Measurements from ENCODE around the gene TRERF1. TPM values are rescaled to one million over a fixed set of nuclear protein-coding genes. Genes with fewer than 3 reads are reported as not detected.
A peak's percentile ranks its signal among the peaks of the same experiment; 100 is the strongest.

Gene TRERF1
- polyA plus RNA-seq, 1 of the 3 experiments (the other 2 are of a cell fraction), result 3.6 TPM

GRCh38 chr6:42441697-42442081 is 10.0 kb downstream of the TRERF1 start:
- Histone ChIP-seq H3K4me3 (ENCODE audit: low read depth in 2 of 2, low read length in 1 of 2) (no peak overlapping the region), H2AFZ (ENCODE audit: low read depth) (no peak overlapping the region), H3K4me2 (no peak overlapping the region), H3K36me3 (replicated peaks in 1 of 2; ENCODE audit: control insufficient read depth in 1 of 2, insufficient read depth in 2 of 2, low read length in 1 of 2) (no peaks in the 10 kb centered on the region), H3K9me3 (no peaks in the 10 kb centered on the region), H3K9me2 (no peaks in the 10 kb centered on the region), H3K4me1 (ENCODE audit: control insufficient read depth in 1 of 2, insufficient read depth in 2 of 2, low read depth in 1 of 2, low read length in 1 of 2) (peaks cover 8 to 15% of the 10 kb centered on the region in 2 experiments; a peak in 3 of 4 replicates), H3K9ac (no peak overlapping the region), H4K20me1 (ENCODE audit: insufficient read depth) (peaks cover 12% of the 10 kb centered on the region), H3K27me3 (ENCODE audit: insufficient read depth) (no peaks in the 10 kb centered on the region), H3K79me2 (ENCODE audit: insufficient read depth) (peaks cover 56% of the 10 kb centered on the region), H3F3A (replicated peaks; ENCODE audit: insufficient read depth) (no peaks in the 10 kb centered on the region), H3K27ac (ENCODE audit: low read depth in 2 of 2, low read length in 1 of 2) (no peak overlapping the region)
- POLR2A ChIA-PET, result no interaction called here
- WGBS (ENCODE audit: low lambda C conversion rate), result 94% methylated on average over 5 of the region's 5 CpGs
- DNase-seq, result no peak
- CTCF ChIA-PET, result interaction anchor here (0.6 to 2.5 kb wide), 9 partner anchors 9 to 227 kb away, joined by 3 to 7 read pairs (median 4); no protein-coding TSS in a partner anchor
- TF ChIP-seq USF2 (IDR thresholded peaks at IDR 0.05; ENCODE audit: borderline replicate concordance, low read depth, low read length), result no peak
- no peak for TF ChIP-seq TCF12 (IDR thresholded peaks at IDR 0.05)
- no peak for TF ChIP-seq ELF1 (IDR thresholded peaks at IDR 0.05)

DNA sequence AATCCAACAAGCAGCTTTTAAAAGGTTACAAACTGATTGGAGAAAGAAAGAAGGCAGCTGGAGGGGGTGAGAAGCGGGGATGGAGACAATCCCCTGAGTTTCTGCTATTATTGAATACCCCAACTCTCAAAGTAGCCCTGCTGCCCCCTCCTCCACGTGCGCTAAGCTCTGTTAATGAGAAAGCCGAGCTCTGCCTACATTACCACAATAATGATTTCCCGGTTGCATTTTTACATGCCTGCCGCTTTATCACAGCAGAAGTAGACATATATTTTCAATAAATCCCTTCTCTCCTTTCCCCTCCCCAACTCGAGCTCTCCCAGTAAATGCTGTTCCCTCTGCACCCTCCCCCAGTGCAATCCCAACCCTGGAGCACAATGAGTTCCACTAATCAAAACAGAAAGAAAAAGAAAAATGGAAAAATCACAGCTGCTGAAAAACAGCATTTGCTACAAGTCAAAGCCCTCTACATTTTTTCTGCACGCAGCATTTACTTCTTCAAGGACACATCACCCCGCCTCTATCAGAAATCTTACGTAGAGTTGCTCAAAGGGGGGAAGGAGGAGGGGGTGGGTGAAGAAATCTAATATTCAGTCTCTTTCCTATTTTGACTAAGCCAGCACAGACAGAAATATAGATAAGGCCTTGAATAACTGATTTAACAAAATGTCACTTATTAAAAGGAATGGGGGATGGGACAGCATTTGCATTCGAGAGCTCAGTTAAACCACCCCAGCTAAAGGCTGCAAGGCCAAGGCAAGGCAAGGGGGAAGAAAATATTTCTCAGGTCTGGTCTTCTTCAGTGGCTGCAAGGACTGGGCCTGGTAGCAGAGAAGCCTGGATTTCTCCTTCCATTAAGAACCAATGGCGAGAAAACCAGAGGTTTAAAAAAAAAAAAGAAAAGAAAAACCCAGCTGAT is 10.7 kb downstream of the TRERF1 start:
- no peak for DNase-seq
- Histone ChIP-seq H3K27ac (ENCODE audit: low read depth in 2 of 2, low read length in 1 of 2) (no peak overlapping the region), H4K20me1 (ENCODE audit: insufficient read depth) (peaks cover 12% of the 10 kb centered on the region), H3F3A (replicated peaks; ENCODE audit: insufficient read depth) (no peaks in the 10 kb centered on the region), H3K27me3 (ENCODE audit: insufficient read depth) (no peaks in the 10 kb centered on the region), H3K4me1 (ENCODE audit: control insufficient read depth in 1 of 2, insufficient read depth in 2 of 2, low read depth in 1 of 2, low read length in 1 of 2) (peaks cover 8 to 15% of the 10 kb centered on the region in 2 experiments; a peak in 3 of 4 replicates), H3K36me3 (replicated peaks in 1 of 2; ENCODE audit: control insufficient read depth in 1 of 2, insufficient read depth in 2 of 2, low read length in 1 of 2) (no peaks in the 10 kb centered on the region), H3K9me2 (no peaks in the 10 kb centered on the region), H2AFZ (ENCODE audit: low read depth) (no peak overlapping the region), H3K9ac (no peak overlapping the region), H3K9me3 (no peaks in the 10 kb centered on the region), H3K79me2 (ENCODE audit: insufficient read depth) (peaks cover 50% of the 10 kb centered on the region), H3K4me3 (ENCODE audit: low read depth in 2 of 2, low read length in 1 of 2) (no peak overlapping the region), H3K4me2 (peak overlapping the region; percentile 57; the same call in 1 of the 2 replicates)
- POLR2A ChIA-PET, result no interaction called here
- CTCF ChIA-PET, result interaction anchor here (1.1 to 2.5 kb wide), 6 partner anchors 9 to 227 kb away, joined by 3 to 7 read pairs (median 5); no protein-coding TSS in a partner anchor
- TF ChIP-seq TCF12 (IDR thresholded peaks at IDR 0.05) (no peak), USF1 (IDR thresholded peaks at IDR 0.05; ENCODE audit: borderline replicate concordance, low read depth) (no peak), GABPA (IDR thresholded peaks at IDR 0.05; ENCODE audit: low read depth) (no peak), FOSL2 (IDR thresholded peaks at IDR 0.05; ENCODE audit: borderline replicate concordance, low read depth) (no peak)
- TF ChIP-seq, protein P1, sequence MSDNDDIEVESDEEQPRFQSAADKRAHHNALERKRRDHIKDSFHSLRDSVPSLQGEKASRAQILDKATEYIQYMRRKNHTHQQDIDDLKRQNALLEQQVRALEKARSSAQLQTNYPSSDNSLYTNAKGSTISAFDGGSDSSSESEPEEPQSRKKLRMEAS (IDR thresholded peaks at IDR 0.05; ENCODE audit: low read depth), result no peak
- 83% methylated on average over 12 of the region's 12 CpGs for WGBS (ENCODE audit: low lambda C conversion rate)

DNA sequence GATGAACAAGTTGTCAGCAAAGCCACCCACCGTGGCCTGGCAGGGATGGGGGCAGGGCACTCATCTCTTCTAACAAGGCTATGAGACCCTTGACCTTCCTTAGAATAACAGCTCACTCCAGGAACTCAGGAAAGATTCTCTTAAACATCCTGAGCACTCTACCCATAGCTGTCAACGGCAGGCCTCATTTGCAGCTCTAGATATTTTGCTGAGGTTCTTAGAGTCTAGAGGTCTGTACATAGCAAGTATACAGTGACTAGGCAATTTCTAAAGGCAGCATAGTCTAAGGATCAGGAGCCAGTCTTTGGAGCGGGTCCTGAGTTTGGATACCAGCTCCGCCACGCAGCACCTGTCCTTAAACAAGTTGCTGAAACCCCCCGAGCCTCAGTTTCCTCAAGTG is 11.7 kb downstream of the TRERF1 start:
- Histone ChIP-seq H3K27me3 (ENCODE audit: insufficient read depth) (no peaks in the 10 kb centered on the region), H3K27ac (ENCODE audit: low read depth in 2 of 2, low read length in 1 of 2) (no peak overlapping the region), H3K79me2 (ENCODE audit: insufficient read depth) (peaks cover 43% of the 10 kb centered on the region), H3K4me3 (ENCODE audit: low read depth in 2 of 2, low read length in 1 of 2) (no peak overlapping the region), H4K20me1 (ENCODE audit: insufficient read depth) (peaks cover 9% of the 10 kb centered on the region), H3K9me3 (no peaks in the 10 kb centered on the region), H3K36me3 (replicated peaks in 1 of 2; ENCODE audit: control insufficient read depth in 1 of 2, insufficient read depth in 2 of 2, low read length in 1 of 2) (peaks cover 0 to 2% of the 10 kb centered on the region in 2 experiments), H3K9me2 (no peaks in the 10 kb centered on the region), H3K9ac (no peak overlapping the region), H3F3A (replicated peaks; ENCODE audit: insufficient read depth) (no peaks in the 10 kb centered on the region), H2AFZ (ENCODE audit: low read depth) (no peak overlapping the region), H3K4me1 (ENCODE audit: control insufficient read depth in 1 of 2, insufficient read depth in 2 of 2, low read depth in 1 of 2, low read length in 1 of 2) (peaks cover 8 to 15% of the 10 kb centered on the region in 2 experiments; a peak in 3 of 4 replicates), H3K4me2 (no peak overlapping the region)
- ChIA-PET CTCF (interaction anchor here (0.6 to 1.9 kb wide), 3 partner anchors 13 to 108 kb away, joined by 3 to 6 read pairs (median 4); no protein-coding TSS in a partner anchor), POLR2A (no interaction called here)
- DNase-seq, result no peak
- TF ChIP-seq GABPA (IDR thresholded peaks at IDR 0.05; ENCODE audit: low read depth) (no peak), GATA2 (CRISPR knock-in tag; IDR thresholded peaks at IDR 0.05) (no peak), EP300 (IDR thresholded peaks at IDR 0.05; ENCODE audit: borderline replicate concordance in 1 of 2, low read depth in 1 of 2, low read length in 1 of 2) (no peak)
- 100% methylated on average over 4 of the region's 6 CpGs for WGBS (ENCODE audit: low lambda C conversion rate)

Measured in SK-N-SH (cell line).